Rectal smooth muscle tissue (tissue), 1 donor: ENCODE results near the gene SIK3.

Experiments
- H3K27ac ChIP-seq: one replicate; pipeline ENCODE4 v1.7.0; 2013; ENCODE audit warnings: low read depth, low read length, inconsistent platforms
- H3K27me3 ChIP-seq: one replicate; pipeline ENCODE4 v1.7.0; 2013; ENCODE audit warnings: low read length; ENCODE audit not compliant: control insufficient read depth, insufficient read depth
- H3K36me3 ChIP-seq: one replicate; pipeline ENCODE4 v1.7.0; 2013; ENCODE audit warnings: low read length; ENCODE audit not compliant: control insufficient read depth, insufficient read depth
- H3K4me1 ChIP-seq: one replicate; pipeline ENCODE4 v1.7.0; 2013; ENCODE audit warnings: low read length; ENCODE audit not compliant: control insufficient read depth, insufficient read depth
- H3K4me3 ChIP-seq: one replicate; pipeline ENCODE4 v1.7.0; 2013; ENCODE audit warnings: low read length
- H3K9ac ChIP-seq: one replicate; pipeline ENCODE4 v1.7.0; 2013; ENCODE audit warnings: low read length

SIK3 gene

GRCh38 chr11:116901211-116901610 is 197.0 kb downstream of the SIK3 start:
- Histone ChIP-seq H3K36me3 (peaks cover 6% of the 10 kb centered on the region), H3K27ac (no peak overlapping the region)

GRCh38 chr11:116896211-116896610 is 202.0 kb downstream of the SIK3 start:
- no peak overlapping the region for H3K27ac ChIP-seq
- no peak overlapping the region for H3K4me3 ChIP-seq
- H3K36me3 ChIP-seq = peaks cover 7% of the 10 kb centered on the region
- no peaks in the 10 kb centered on the region for H3K27me3 ChIP-seq
- no peak overlapping the region for H3K9ac ChIP-seq
- H3K4me1 ChIP-seq = no peaks in the 10 kb centered on the region

More at GRCh38 chr11:116901211-116901610, 197.0 kb downstream of the SIK3 start:
- Histone ChIP-seq H3K27me3 (no peaks in the 10 kb centered on the region), H3K4me3 (no peak overlapping the region), H3K4me1 (peaks cover 5% of the 10 kb centered on the region), H3K9ac (no peak overlapping the region)

GRCh38 chr11:116895048-116895757 is 203.0 kb downstream of the SIK3 start:
- Histone ChIP-seq H3K27ac (no peak overlapping the region), H3K27me3 (no peaks in the 10 kb centered on the region), H3K9ac (no peak overlapping the region), H3K36me3 (peaks cover 7% of the 10 kb centered on the region), H3K4me1 (no peaks in the 10 kb centered on the region), H3K4me3 (no peak overlapping the region)

GRCh38 chr11:116893906-116894305 is 204.3 kb downstream of the SIK3 start:
- no peaks in the 10 kb centered on the region for H3K27me3 ChIP-seq
- H3K4me3 ChIP-seq = no peak overlapping the region
- H3K36me3 ChIP-seq = peaks cover 7% of the 10 kb centered on the region
- H3K9ac ChIP-seq = no peak overlapping the region
- H3K4me1 ChIP-seq = no peaks in the 10 kb centered on the region
- no peak overlapping the region for H3K27ac ChIP-seq

- Histone ChIP-seq H3K9ac (no peak overlapping the region), H3K27ac (no peak overlapping the region), H3K4me3 (no peak overlapping the region), H3K4me1 (no peaks in the 10 kb centered on the region), H3K36me3 (peaks cover 7% of the 10 kb centered on the region), H3K27me3 (no peaks in the 10 kb centered on the region)
Observed at GRCh38 chr11:116893437-116893836, 204.8 kb downstream of the SIK3 start.

DNA sequence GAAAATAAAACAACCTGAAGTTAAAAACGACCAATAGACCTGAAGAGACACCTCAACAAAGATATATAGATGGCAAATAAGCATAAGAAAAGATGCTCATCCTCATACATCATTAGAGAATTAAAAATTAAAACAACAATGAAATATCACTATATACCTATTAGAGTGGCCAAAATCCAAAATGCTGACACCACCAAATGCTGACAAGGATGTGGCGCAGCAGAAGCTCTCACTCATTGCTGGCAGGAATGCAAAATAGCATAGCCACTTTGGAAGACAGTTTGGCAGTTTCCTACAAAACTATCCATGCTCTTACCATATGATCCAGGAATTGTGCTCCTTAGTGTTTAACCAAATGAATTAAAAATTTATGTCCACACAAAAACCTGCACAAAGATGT is 205.9 kb downstream of the SIK3 start:
- Histone ChIP-seq H3K36me3 (peaks cover 7% of the 10 kb centered on the region), H3K4me1 (peaks cover 10% of the 10 kb centered on the region), H3K9ac (no peak overlapping the region), H3K4me3 (no peak overlapping the region), H3K27ac (no peak overlapping the region), H3K27me3 (no peaks in the 10 kb centered on the region)

- H3K36me3 ChIP-seq = peaks cover 6% of the 10 kb centered on the region
- no peaks in the 10 kb centered on the region for H3K27me3 ChIP-seq
- peaks cover 12% of the 10 kb centered on the region for H3K4me1 ChIP-seq
Observed at GRCh38 chr11:116891746-116892145, 206.5 kb downstream of the SIK3 start.

GRCh38 chr11:116890607-116891006 is 207.6 kb downstream of the SIK3 start:
- Histone ChIP-seq H3K27ac (no peak overlapping the region), H3K4me3 (no peak overlapping the region), H3K27me3 (no peaks in the 10 kb centered on the region), H3K9ac (no peak overlapping the region), H3K4me1 (peaks cover 22% of the 10 kb centered on the region), H3K36me3 (no peaks in the 10 kb centered on the region)

More at GRCh38 chr11:116891746-116892145, 206.5 kb downstream of the SIK3 start:
- H3K4me3 ChIP-seq = no peak overlapping the region
- no peak overlapping the region for H3K9ac ChIP-seq
- H3K27ac ChIP-seq = no peak overlapping the region

- H3K36me3 ChIP-seq = no peaks in the 10 kb centered on the region
- no peak overlapping the region for H3K4me3 ChIP-seq
- peak overlapping the region; percentile 8 for H3K27ac ChIP-seq
- H3K9ac ChIP-seq = no peak overlapping the region
- H3K27me3 ChIP-seq = no peaks in the 10 kb centered on the region
- H3K4me1 ChIP-seq = peaks cover 23% of the 10 kb centered on the region
Observed at GRCh38 chr11:116890193-116890592, 208.0 kb downstream of the SIK3 start.

DNA sequence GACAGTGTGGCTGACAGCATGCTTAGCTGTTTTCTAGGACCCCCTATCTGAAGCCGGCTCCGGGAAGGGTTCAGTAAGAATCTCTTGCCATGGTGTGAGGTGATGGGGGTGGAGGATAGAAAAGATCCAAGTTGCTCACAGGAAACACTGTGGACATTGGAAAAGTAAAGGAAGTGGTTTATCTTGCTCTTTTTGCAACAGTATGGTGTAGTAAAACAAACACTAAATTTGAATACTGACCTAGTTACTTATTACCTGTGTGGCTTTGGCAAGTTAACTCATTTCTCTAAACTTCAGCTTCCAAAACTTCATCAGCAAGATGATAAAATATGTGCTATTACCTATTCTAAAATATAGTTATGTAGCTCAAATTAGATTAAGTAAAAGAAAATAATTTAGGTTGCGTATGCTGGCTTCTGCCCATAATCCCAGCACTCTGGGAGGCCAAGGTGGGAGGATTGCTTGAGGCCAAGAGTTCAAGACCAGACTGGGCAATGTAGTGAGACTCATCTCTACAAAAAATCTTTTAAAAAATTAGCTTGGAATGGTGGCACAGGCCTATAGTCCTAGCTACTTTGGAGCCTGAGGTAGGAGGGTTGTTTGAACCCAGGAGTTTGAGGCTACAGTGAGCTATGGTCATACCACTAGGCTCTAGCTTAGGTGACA is 209.2 kb downstream of the SIK3 start:
- Histone ChIP-seq H3K9ac (no peak overlapping the region), H3K36me3 (no peaks in the 10 kb centered on the region), H3K27ac (peak overlapping the region; percentile 71), H3K4me1 (peaks cover 23% of the 10 kb centered on the region), H3K27me3 (no peaks in the 10 kb centered on the region), H3K4me3 (no peak overlapping the region)

GRCh38 chr11:116888024-116888423 is 210.2 kb downstream of the SIK3 start:
- H3K36me3 ChIP-seq = no peaks in the 10 kb centered on the region
- H3K4me3 ChIP-seq = no peak overlapping the region
- no peaks in the 10 kb centered on the region for H3K27me3 ChIP-seq
- peaks cover 23% of the 10 kb centered on the region for H3K4me1 ChIP-seq
- H3K27ac ChIP-seq = peak overlapping the region; percentile 71
- no peak overlapping the region for H3K9ac ChIP-seq

DNA sequence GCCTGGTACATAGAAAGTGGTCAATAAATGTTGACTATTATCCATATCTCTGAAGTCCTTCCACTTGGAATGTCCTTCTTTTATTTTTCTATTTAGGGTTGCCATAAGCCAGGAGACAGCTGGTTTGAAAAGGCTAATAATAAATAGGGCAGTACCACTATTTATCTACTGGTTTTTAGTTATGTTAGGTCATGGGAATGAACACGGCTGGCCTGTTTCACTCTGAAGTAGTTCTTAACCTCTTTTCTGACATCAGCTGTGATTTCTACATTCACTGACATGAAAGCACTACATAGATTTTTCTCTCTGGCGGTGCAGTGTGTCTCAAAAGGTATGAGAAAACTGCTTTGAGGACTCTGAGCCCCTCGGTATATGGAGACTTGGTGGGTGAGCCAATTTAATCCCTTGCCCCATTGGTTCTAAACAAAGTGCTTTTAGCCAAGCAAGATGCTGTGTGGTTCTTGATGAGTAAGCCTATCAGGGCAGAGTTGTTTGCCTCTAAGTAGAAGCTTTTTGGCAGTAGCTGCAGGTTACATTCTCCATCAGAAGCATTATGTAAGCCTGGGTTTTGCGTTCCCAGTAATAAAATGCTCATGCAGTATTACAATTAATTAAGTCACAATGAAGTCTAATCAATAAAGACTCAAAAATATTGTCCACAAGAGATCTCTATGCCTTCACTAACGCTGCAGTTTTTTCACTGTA is 212.1 kb downstream of the SIK3 start:
- no peaks in the 10 kb centered on the region for H3K36me3 ChIP-seq
- H3K9ac ChIP-seq = no peak overlapping the region
- no peak overlapping the region for H3K4me3 ChIP-seq
- peaks cover 23% of the 10 kb centered on the region for H3K4me1 ChIP-seq
- no peaks in the 10 kb centered on the region for H3K27me3 ChIP-seq
- H3K27ac ChIP-seq = peak overlapping the region; percentile 84
